Endothelial cell of umbilical vein (primary cell): Measurements from ENCODE around the gene NRG3. TPM values are rescaled to one million over a fixed set of nuclear protein-coding genes. Genes with fewer than 3 reads are reported as not detected.

Source experiments
- BruUV-seq: library from RNA; stranded (reverse); fragments of 400-500 nt; replicated peaks from 2 replicates; lab custom pipeline; 2021; lab: Mats Ljungman, UMichigan
- CTCF ChIA-PET: fragments of 300-600, 350-600 bp; sonication (Branson Sonifier 250); formaldehyde crosslinking; loops from one replicate; lab custom pipeline; 2021; ENCODE audit warnings: antibody characterized with exemption, inconsistent platforms; lab: Charles Lee
- POLR2A ChIA-PET: fragments of 300-600, 350-600 bp; sonication (Branson Sonifier 250); formaldehyde crosslinking; loops from one replicate; lab custom pipeline; 2021; ENCODE audit warnings: antibody characterized with exemption, inconsistent platforms; lab: Charles Lee
- DNase-seq: peaks from one replicate; pipeline ENCODE4 v3.0.0-alpha.2; 2011; ENCODE audit warnings: low read depth, low spot score
- FAIRE-seq: peaks from 2 replicates; lab custom pipeline; 2011; peaks lifted over from hg19 to GRCh38; lab: Jason Lieb, UNC
- H2AFZ ChIP-seq: 2 replicates; pipeline ENCODE4 v1.6.0; 2012; ENCODE audit warnings: low read depth, low read length, control low read depth, inconsistent platforms
- H3K27ac ChIP-seq: 2 replicates; pipeline ENCODE4 v1.5.1; 2011; ENCODE audit warnings: low read depth, mild to moderate bottlenecking, control low read depth, low read length, moderate library complexity; ENCODE audit not compliant: insufficient read depth
- H3K27me3 ChIP-seq, 2 experiments: 2 replicates each; pipeline versions ENCODE4 v1.6.0 to v1.6.1; 2011; ENCODE audit warnings: low read length in 2 of 2, mixed read lengths in 1 of 2; ENCODE audit not compliant: control insufficient read depth in 2 of 2, insufficient read depth in 2 of 2
- H3K36me3 ChIP-seq, 2 experiments: 2 replicates in 1 of 2; 3 replicates in 1 of 2; pipeline ENCODE4 v1.5.1; 2011; ENCODE audit warnings: low read length in 2 of 2, mild to moderate bottlenecking in 1 of 2, moderate library complexity in 1 of 2; ENCODE audit not compliant: control insufficient read depth in 2 of 2, insufficient read depth in 2 of 2; ENCODE audit errors: extremely low read depth in 1 of 2
- H3K4me1 ChIP-seq: 3 replicates; pipeline ENCODE4 v1.5.1; 2011; ENCODE audit warnings: mild to moderate bottlenecking, low read length; ENCODE audit not compliant: control insufficient read depth, insufficient read depth; ENCODE audit errors: extremely low read depth
- H3K4me2 ChIP-seq: 2 replicates; pipeline ENCODE4 v1.6.1; 2011; ENCODE audit warnings: low read length, control low read depth, mixed read lengths; ENCODE audit not compliant: insufficient read depth
- H3K4me3 ChIP-seq, 3 experiments: fragments of 200-600 bp in 1 of 3; sonication (generic), shearing (Covaris generic) in 1 of 3; replicated peaks in 1 of 3; 2 replicates each; pipeline ENCODE4 v1.5.1; 2011 to 2016; ENCODE audit warnings: control low read depth in 3 of 3, low read length in 3 of 3, mild to moderate bottlenecking in 2 of 3, inconsistent platforms in 1 of 3, low read depth in 1 of 3, moderate library complexity in 1 of 3; ENCODE audit not compliant: insufficient read depth in 1 of 3
- H3K79me2 ChIP-seq: 2 replicates; pipeline ENCODE4 v1.6.0; 2012; ENCODE audit warnings: low read length, inconsistent platforms; ENCODE audit not compliant: control insufficient read depth, insufficient read depth
- H3K9ac ChIP-seq: replicated peaks from 2 replicates; pipeline ENCODE3; 2011; ENCODE audit warnings: low read length, control low read depth; ENCODE audit not compliant: insufficient read depth; ENCODE audit errors: extremely low read depth
- H3K9me1 ChIP-seq: replicated peaks from 3 replicates; pipeline ENCODE4 v1.6.0; 2011; ENCODE audit warnings: mild to moderate bottlenecking, low read length; ENCODE audit not compliant: control insufficient read depth, insufficient read depth; ENCODE audit errors: extremely low read depth
- H3K9me3 ChIP-seq: replicated peaks from 2 replicates; pipeline ENCODE4 v1.5.1; 2012; ENCODE audit warnings: low read length, inconsistent platforms; ENCODE audit not compliant: control insufficient read depth, insufficient read depth
- H4K20me1 ChIP-seq: replicated peaks from 2 replicates; pipeline ENCODE3; 2011; ENCODE audit warnings: mild to moderate bottlenecking, low read length; ENCODE audit not compliant: control insufficient read depth, insufficient read depth; ENCODE audit errors: extremely low read depth
- EZH2 ChIP-seq: IDR thresholded peaks from 2 replicates; pipeline ENCODE4 v1.6.1; 2012; ENCODE audit warnings: borderline replicate concordance, low read depth, mild to moderate bottlenecking, moderate library complexity, low read length, inconsistent platforms; ENCODE audit not compliant: severe bottlenecking
- FOS ChIP-seq: IDR thresholded peaks from 2 replicates; pipeline ENCODE4 v1.6.1; 2011; ENCODE audit warnings: mild to moderate bottlenecking, low read length, moderate library complexity, borderline replicate concordance; ENCODE audit not compliant: insufficient read depth
- GATA2 ChIP-seq: IDR thresholded peaks from 2 replicates; pipeline ENCODE4 v1.7.0; 2011; ENCODE audit warnings: low read depth, mild to moderate bottlenecking, moderate library complexity, mixed read lengths, low read length; ENCODE audit not compliant: insufficient read length, insufficient read depth
- JUN ChIP-seq: IDR thresholded peaks from 2 replicates; pipeline ENCODE4 v1.6.1; 2011; ENCODE audit warnings: borderline replicate concordance, low read depth; ENCODE audit not compliant: insufficient read length, insufficient read depth
- MYC ChIP-seq: IDR thresholded peaks from one replicate; pipeline ENCODE4 v1.6.1; 2011; ENCODE audit warnings: mild to moderate bottlenecking, low read depth, low read length
- POLR2A ChIP-seq: IDR thresholded peaks from 2 replicates; pipeline ENCODE4 v1.6.1; 2012; ENCODE audit warnings: low read depth, mild to moderate bottlenecking, control low read depth, low read length
- POLR2AphosphoS5 ChIP-seq: IDR thresholded peaks from 2 replicates; pipeline ENCODE4 v1.6.1; 2012; ENCODE audit warnings: low read depth, mild to moderate bottlenecking, control low read depth, low read length, moderate library complexity; ENCODE audit not compliant: insufficient read depth
- dilution Hi-C: fragments of 300-500 bp; cut with MboI; formaldehyde crosslinking; loops from one replicate; pipeline ENCODE4 v1.15.0; 2019; ENCODE audit warnings: low sequenced_read_pairs; ENCODE audit not compliant: extremely low pct_ligation_motif_present
- intact Hi-C: fragments of 100-400 bp; cut with micrococcal nuclease; formaldehyde crosslinking; loops from one replicate; pipeline ENCODE4 v1.10.0; 2022
- polyA plus RNA-seq, 4 experiments: library from polyadenylated mRNA; depleted of rRNA in 3 of 4; stranded (reverse) in 3 of 4; unstranded in 1 of 4; fragments of >200 nt; gene quantifications; 2 replicates each; pipeline versions ENCODE4 v1.2.1 to v1.2.3, GENCODE V29; 2011 to 2012; ENCODE audit warnings: missing spikeins in 1 of 4
- total RNA-seq: library from RNA; stranded (reverse); gene quantifications from 2 replicates; pipeline ENCODE4 v1.2.3, GENCODE V29; 2021
- TF ChIP-seq, protein P1 (sequence below), 2 donors: IDR thresholded peaks; 1 replicate in 1 of 2; 2 replicates in 1 of 2; pipeline ENCODE4 v1.5.1; 2011; ENCODE audit warnings: low read length in 2 of 2, mild to moderate bottlenecking in 2 of 2, moderate library complexity in 2 of 2, control low read depth in 1 of 2, inconsistent platforms in 1 of 2, low read depth in 1 of 2; ENCODE audit not compliant: insufficient read depth in 1 of 2; ENCODE audit errors: extremely low read depth in 1 of 2
- TF ChIP-seq, protein P2 (sequence below): IDR thresholded peaks from 2 replicates; pipeline ENCODE4 v1.6.1; 2011; ENCODE audit not compliant: insufficient read depth, insufficient read length

Gene NRG3
- total and polyA plus RNA-seq, 2 donors (not counting 3 experiments of a cell fraction or from before 2014, with no cell fraction given) = 1.9 to 3.9 TPM

DNA sequence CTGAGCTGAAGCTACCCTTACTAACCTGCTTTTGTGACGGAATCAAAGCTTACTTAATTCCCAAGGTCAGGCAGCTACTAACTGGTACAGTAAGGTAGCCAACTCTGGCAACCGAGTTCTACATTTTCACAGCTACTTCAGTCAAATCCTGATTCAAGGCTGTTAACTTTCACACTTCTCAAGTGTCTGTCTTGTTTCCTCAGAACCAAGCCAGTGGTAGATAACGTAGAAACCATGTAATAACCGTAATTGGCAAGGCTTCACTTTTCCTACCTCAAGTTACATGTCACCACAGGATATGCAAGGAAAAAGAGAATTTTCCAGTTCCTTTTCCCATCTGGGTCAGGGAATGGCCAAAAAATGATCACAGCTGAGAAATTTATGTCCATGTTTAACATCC, 746.7 kb downstream of the NRG3 start:
- no peak for TF ChIP-seq EZH2
- TF ChIP-seq FOS = no peak
- TF ChIP-seq, protein P1, sequence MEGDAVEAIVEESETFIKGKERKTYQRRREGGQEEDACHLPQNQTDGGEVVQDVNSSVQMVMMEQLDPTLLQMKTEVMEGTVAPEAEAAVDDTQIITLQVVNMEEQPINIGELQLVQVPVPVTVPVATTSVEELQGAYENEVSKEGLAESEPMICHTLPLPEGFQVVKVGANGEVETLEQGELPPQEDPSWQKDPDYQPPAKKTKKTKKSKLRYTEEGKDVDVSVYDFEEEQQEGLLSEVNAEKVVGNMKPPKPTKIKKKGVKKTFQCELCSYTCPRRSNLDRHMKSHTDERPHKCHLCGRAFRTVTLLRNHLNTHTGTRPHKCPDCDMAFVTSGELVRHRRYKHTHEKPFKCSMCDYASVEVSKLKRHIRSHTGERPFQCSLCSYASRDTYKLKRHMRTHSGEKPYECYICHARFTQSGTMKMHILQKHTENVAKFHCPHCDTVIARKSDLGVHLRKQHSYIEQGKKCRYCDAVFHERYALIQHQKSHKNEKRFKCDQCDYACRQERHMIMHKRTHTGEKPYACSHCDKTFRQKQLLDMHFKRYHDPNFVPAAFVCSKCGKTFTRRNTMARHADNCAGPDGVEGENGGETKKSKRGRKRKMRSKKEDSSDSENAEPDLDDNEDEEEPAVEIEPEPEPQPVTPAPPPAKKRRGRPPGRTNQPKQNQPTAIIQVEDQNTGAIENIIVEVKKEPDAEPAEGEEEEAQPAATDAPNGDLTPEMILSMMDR (IDR thresholded peaks at IDR 0.05; ENCODE audit: extremely low read depth in 1 of 2, insufficient read depth in 1 of 2, low read depth in 1 of 2, low read length in 2 of 2) = no peak
- TF ChIP-seq MYC = no peak
- TF ChIP-seq POLR2A = no peak
- TF ChIP-seq JUN = no peak
- TF ChIP-seq POLR2AphosphoS5 = no peak
- no peak for TF ChIP-seq GATA2
- TF ChIP-seq, protein P2, sequence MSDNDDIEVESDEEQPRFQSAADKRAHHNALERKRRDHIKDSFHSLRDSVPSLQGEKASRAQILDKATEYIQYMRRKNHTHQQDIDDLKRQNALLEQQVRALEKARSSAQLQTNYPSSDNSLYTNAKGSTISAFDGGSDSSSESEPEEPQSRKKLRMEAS = no peak
- CTCF ChIA-PET = no interaction called here
- FAIRE-seq (no peak), DNase-seq (no peak)
- H3K9ac ChIP-seq = no peak overlapping the region
- no peak overlapping the region for H3K27ac ChIP-seq
- H3K4me2 ChIP-seq = no peak overlapping the region
- no peaks in the 10 kb centered on the region for H3K27me3 ChIP-seq
- H3K9me1 ChIP-seq = no peaks in the 10 kb centered on the region
- dilution Hi-C loops (no loop called here), intact Hi-C loops (no loop called here)
- no peaks in the 10 kb centered on the region for H3K4me1 ChIP-seq
- no TSS peak for BruUV-seq
- no peaks in the 10 kb centered on the region for H3K9me3 ChIP-seq
- H4K20me1 ChIP-seq = no peaks in the 10 kb centered on the region
- H3K4me3 ChIP-seq = no peak overlapping the region
- H3K36me3 ChIP-seq = no peaks in the 10 kb centered on the region
- POLR2A ChIA-PET = no interaction called here
- H3K79me2 ChIP-seq = no peaks in the 10 kb centered on the region
- no peak overlapping the region for H2AFZ ChIP-seq
